Activated CD4-positive, CD25-positive, alpha-beta regulatory T cell (primary cell): Measurements from ENCODE around the gene DUOXA1.
"Not testable (repeated sequence)": the region's sequence is repeated elsewhere in the genome, so short reads cannot be mapped to it uniquely, and the experiment has no call there.

ENCODE experiments used
- DNase-seq, 4 experiments: peaks; one replicate each; lab custom pipeline; 2025; lab: John Stamatoyannopoulos, UW

DUOXA1 gene

GRCh38 chr15:45150997-45151396, 21.3 kb upstream of the DUOXA1 start:
- DNase-seq: no peak

GRCh38 chr15:45150481-45150880, 20.8 kb upstream of the DUOXA1 start:
- no peak for DNase-seq

GRCh38 chr15:45149060-45149459, 19.4 kb upstream of the DUOXA1 start:
- DNase-seq: no peak

GRCh38 chr15:45148076-45149059, 18.7 kb upstream of the DUOXA1 start:
- no peak for DNase-seq

GRCh38 chr15:45147606-45148005, 17.9 kb upstream of the DUOXA1 start:
- DNase-seq: no peak

- DNase-seq: no peak
These were observed 16.7 kb upstream of the DUOXA1 start for GRCh38 chr15:45146405-45146804.

- DNase-seq: no peak
These were observed 15.1 kb upstream of the DUOXA1 start for GRCh38 chr15:45144775-45145174.

- no peak for DNase-seq
These were observed 14.3 kb upstream of the DUOXA1 start for GRCh38 chr15:45143946-45144345.

- DNase-seq: no peak
These were observed 13.4 kb upstream of the DUOXA1 start for GRCh38 chr15:45143056-45143455.

GRCh38 chr15:45141386-45141785, 11.7 kb upstream of the DUOXA1 start:
- DNase-seq: no peak

- no peak for DNase-seq
These were observed 11.0 kb upstream of the DUOXA1 start for GRCh38 chr15:45140557-45141250.

GRCh38 chr15:45139770-45140169, 10.1 kb upstream of the DUOXA1 start:
- no peak for DNase-seq

GRCh38 chr15:45138814-45139765, 9.4 kb upstream of the DUOXA1 start:
- DNase-seq: no peak

- no peak for DNase-seq
These were observed 8.0 kb upstream of the DUOXA1 start for GRCh38 chr15:45137703-45138102.

- DNase-seq: no peak
These were observed 6.7 kb upstream of the DUOXA1 start for GRCh38 chr15:45136378-45136764.

- not testable (repeated sequence) for DNase-seq
These were observed 6.2 kb upstream of the DUOXA1 start for GRCh38 chr15:45135705-45136377.

GRCh38 chr15:45134682-45135604, 5.3 kb upstream of the DUOXA1 start:
- no peak for DNase-seq

GRCh38 chr15:45134046-45134445, 4.4 kb upstream of the DUOXA1 start:
- DNase-seq: no peak

- no peak for DNase-seq
These were observed 3.9 kb upstream of the DUOXA1 start for GRCh38 chr15:45133561-45133920.

- DNase-seq: no peak
These were observed 3.3 kb upstream of the DUOXA1 start for GRCh38 chr15:45132844-45133560.
